Measurements from ENCODE around the gene PRDX1. TPM values are rescaled to one million over a fixed set of nuclear protein-coding genes. Genes with fewer than 3 reads are reported as not detected.
"Not testable (repeated sequence)": the region's sequence is repeated elsewhere in the genome, so short reads cannot be mapped to it uniquely, and the experiment has no call there.

PRDX1 gene
- total RNA-seq, 3 donors from 2014 or later: 820 to 951 (median 896) TPM

DNA sequence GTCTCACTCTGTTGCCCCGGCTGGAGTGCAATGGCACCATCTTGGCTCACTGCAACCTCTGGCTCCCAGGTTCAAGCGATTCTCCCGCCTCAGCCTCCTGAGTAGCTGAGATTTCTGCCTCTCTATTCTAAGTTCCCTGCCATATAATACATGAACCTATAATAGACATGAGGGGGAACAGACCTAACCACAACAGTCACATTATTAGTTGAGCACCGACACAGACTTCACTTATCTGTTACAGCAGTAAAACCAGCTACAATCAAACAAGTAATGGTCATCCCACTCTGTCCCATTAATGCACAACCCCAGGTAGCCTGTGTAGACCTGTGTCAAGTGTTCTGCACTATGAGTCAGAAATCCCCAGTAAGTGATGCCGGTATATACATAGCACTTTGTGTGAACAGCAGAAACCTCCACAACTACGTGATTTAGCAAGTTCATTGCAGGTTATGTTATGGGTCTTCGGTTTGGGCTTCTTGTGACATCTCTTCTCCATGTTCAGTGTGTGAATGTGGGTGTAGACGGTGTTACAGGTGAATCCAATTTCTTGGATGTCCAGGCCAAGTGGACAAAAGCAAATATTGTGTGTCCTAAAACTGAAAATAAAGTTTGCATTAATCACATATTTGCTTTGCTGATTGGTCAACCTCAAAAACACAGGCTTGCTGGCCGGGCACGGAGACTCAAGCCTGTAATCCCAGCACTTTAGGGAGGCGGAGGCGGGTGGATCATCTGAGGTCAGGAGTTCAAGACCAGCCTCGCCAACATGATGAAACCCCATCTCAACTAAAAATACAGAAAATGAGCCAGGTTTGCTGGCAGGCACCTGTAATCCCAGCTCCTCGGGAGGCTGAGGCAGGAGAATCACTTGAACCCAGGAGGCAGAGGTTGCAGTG, 18.0 kb downstream of the PRDX1 start:
- Mint-ChIP-seq H3K9me3 (no peaks in the 10 kb centered on the region), H3K4me3 (no peak overlapping the region), H3K4me1 (ENCODE audit: low read depth) (peaks cover 25% of the 10 kb centered on the region), H3K36me3 (ENCODE audit: insufficient read depth) (no peaks in the 10 kb centered on the region), H3K27me3 (ENCODE audit: low read depth) (no peaks in the 10 kb centered on the region)
- ATAC-seq (no peak), DNase-seq (no peak)

DNA sequence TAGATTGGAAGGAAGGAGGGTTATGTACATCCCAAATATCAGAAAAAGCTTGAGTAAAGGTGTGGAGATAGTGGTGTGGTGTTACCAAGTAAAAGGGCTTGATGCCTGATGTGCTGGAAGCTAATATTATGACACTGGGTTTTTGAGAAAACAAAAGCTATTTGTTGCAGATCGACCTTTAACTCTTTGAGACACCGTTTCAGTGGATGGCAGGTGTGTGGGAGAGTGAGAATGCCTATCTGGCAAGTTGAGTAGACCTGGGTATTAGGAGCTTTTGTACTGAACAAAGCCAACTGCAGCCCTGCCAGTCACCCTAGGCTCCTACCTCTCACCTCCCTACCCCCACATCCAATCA, 20.2 kb downstream of the PRDX1 start:
- no peak for ATAC-seq
- Mint-ChIP-seq H3K36me3 (ENCODE audit: insufficient read depth) (no peaks in the 10 kb centered on the region), H3K4me1 (ENCODE audit: low read depth) (peaks cover 27% of the 10 kb centered on the region)

DNA sequence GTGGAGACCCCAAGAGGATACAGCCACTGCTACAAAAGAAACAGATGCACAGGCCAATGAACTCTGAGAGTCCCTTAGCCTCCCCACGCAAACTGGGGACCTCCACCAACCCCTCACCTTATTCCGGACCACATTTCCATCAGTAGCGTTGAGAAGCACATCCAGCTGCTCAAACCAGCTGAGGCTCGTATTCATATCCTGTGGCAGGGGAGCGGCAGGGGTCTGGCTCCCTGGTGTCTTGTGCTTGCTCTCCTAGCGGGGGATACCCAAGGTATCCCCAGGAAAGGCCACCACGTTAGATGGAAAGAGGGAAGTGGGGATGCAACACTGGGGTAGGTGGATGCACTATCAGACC, 22.3 kb downstream of the PRDX1 start:
- H3K4me1 Mint-ChIP-seq (ENCODE audit: low read depth): peaks cover 27% of the 10 kb centered on the region
- H3K36me3 Mint-ChIP-seq (ENCODE audit: insufficient read depth): no peaks in the 10 kb centered on the region
- DNase-seq (no peak), ATAC-seq (no peak)
- H3K4me3 Mint-ChIP-seq: peak overlapping the region; percentile 94
- no peaks in the 10 kb centered on the region for H3K27me3 Mint-ChIP-seq (ENCODE audit: low read depth)
- no peaks in the 10 kb centered on the region for H3K9me3 Mint-ChIP-seq

More for the DNA sequence above, 20.2 kb downstream of the PRDX1 start:
- H3K4me3 Mint-ChIP-seq: no peak overlapping the region
- H3K27me3 Mint-ChIP-seq (ENCODE audit: low read depth): no peaks in the 10 kb centered on the region
- no peak for DNase-seq
- H3K9me3 Mint-ChIP-seq: no peaks in the 10 kb centered on the region

DNA sequence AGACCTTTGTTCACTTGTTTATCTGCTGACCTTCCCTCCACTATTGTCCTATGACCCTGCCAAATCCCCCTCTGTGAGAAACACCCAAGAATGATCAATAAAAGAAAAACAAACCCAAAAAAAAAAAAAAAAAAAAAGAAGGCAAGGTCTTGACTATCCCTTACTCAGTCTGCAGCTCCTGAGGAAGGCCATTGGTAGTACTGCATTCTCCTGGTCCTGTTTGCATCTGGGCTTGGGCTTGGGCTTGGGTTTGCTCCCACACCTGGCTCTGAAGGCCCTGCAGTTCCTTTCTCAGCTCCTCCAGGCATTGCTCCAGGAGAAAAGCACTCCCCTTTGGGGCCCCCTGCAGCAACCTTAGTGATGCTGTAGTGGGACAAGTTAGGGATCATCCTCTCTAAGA, 23.4 kb downstream of the PRDX1 start:
- no peaks in the 10 kb centered on the region for H3K27me3 Mint-ChIP-seq (ENCODE audit: low read depth)
- ATAC-seq (no peak), DNase-seq (no peak)
- H3K9me3 Mint-ChIP-seq: no peaks in the 10 kb centered on the region
- H3K4me3 Mint-ChIP-seq: peak overlapping the region; percentile 94
- H3K4me1 Mint-ChIP-seq (ENCODE audit: low read depth): peaks cover 27% of the 10 kb centered on the region
- no peaks in the 10 kb centered on the region for H3K36me3 Mint-ChIP-seq (ENCODE audit: insufficient read depth)

DNA sequence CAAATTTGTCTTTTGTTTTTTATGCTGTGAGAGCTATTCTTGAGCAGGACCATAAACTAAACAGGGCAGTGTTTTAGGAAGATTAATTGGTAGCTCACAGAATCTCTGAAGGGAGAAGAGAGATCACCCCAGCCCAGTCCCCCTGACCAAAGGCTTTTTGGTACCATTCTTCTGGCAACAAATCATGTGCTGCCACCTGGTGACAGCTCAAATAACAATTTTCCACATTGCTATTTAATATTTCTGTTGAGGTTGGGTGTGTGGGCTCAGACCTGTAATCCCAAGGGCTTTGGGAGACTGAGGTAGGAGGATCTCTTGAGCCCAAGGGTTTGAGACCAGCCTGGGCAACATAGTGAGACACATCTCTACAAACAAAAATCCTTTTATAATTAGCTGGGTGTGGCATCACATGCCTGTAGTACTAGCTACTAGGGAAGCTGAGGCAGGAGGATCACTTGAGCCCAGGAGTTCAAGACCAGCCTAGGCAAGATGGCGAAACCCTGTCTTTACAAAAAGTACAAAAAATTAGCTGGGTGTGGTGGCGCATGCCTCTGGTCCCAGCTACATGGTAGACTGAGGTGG, 28.5 kb downstream of the PRDX1 start:
- peak; percentile 36 for DNase-seq
- peaks cover 7% of the 10 kb centered on the region for H3K4me1 Mint-ChIP-seq (ENCODE audit: low read depth)
- H3K36me3 Mint-ChIP-seq (ENCODE audit: insufficient read depth): peaks cover 4% of the 10 kb centered on the region
- H3K27me3 Mint-ChIP-seq (ENCODE audit: low read depth): no peaks in the 10 kb centered on the region
- H3K4me3 Mint-ChIP-seq: no peak overlapping the region
- no peaks in the 10 kb centered on the region for H3K9me3 Mint-ChIP-seq
- no peak for ATAC-seq

DNA sequence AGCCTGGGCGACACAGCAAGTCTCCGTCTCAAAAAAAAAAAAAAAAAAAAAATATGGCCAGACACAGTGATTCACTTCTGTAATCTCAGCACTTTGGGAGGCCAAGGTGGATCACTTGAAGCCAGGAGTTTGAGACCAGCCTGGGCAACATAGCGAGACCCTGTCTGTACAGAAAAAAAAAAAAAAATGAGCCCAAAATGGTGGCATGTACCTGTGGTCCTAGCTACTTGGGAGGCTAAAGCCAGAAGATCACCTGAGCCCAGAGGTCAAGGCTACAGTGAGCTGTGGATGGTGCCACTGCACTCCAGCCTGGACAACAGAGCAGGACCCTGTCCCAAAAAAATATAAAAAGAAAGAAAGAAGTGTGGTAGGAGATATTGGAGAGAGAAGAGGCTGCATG, 29.0 kb downstream of the PRDX1 start:
- Mint-ChIP-seq H3K9me3 (no peaks in the 10 kb centered on the region), H3K4me3 (no peak overlapping the region), H3K27me3 (ENCODE audit: low read depth) (no peaks in the 10 kb centered on the region), H3K36me3 (ENCODE audit: insufficient read depth) (peaks cover 5% of the 10 kb centered on the region), H3K4me1 (ENCODE audit: low read depth) (peaks cover 9% of the 10 kb centered on the region)
- no peak for DNase-seq
- no peak for ATAC-seq

DNA sequence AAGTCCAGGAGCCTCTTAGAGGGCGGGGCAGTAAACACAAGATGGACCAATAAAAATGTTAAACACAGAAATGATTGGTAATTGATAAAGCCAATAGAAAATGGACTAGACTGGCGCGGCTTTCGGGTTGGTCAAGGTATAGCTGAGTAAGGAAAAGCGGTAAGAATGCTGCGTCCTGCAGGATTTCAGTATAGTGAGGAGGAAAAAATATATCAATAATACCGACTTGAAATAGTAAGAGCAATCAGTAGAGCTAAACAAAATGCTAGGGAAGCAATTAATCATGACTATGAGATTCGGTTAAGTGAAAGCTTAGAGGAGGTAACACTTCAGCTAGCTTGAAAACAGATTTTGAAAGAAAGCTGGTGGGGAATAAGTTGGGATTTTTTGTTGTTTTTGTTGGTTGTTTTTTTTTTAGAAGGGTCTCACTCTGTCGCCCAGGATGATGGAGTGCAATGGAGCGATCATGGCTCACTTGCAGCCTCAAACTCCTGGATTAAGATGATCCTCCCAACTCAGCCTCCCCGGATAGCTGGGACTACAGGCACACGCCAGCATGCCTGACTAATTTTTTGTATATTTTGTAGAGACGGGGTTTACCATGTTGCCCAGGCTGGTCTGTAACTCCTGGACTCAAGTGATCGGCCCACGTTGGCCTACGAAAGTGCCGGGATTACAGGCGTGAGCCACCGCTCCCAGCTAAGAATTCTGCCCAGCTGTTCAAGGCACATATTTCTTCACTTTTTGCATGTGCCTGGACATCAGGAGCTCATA, 30.0 kb downstream of the PRDX1 start:
- Mint-ChIP-seq H3K27me3 (ENCODE audit: low read depth) (no peaks in the 10 kb centered on the region), H3K4me1 (ENCODE audit: low read depth) (peaks cover 11% of the 10 kb centered on the region), H3K4me3 (no peak overlapping the region), H3K36me3 (ENCODE audit: insufficient read depth) (peaks cover 5% of the 10 kb centered on the region), H3K9me3 (no peaks in the 10 kb centered on the region)
- no peak for DNase-seq
- ATAC-seq: no peak

DNA sequence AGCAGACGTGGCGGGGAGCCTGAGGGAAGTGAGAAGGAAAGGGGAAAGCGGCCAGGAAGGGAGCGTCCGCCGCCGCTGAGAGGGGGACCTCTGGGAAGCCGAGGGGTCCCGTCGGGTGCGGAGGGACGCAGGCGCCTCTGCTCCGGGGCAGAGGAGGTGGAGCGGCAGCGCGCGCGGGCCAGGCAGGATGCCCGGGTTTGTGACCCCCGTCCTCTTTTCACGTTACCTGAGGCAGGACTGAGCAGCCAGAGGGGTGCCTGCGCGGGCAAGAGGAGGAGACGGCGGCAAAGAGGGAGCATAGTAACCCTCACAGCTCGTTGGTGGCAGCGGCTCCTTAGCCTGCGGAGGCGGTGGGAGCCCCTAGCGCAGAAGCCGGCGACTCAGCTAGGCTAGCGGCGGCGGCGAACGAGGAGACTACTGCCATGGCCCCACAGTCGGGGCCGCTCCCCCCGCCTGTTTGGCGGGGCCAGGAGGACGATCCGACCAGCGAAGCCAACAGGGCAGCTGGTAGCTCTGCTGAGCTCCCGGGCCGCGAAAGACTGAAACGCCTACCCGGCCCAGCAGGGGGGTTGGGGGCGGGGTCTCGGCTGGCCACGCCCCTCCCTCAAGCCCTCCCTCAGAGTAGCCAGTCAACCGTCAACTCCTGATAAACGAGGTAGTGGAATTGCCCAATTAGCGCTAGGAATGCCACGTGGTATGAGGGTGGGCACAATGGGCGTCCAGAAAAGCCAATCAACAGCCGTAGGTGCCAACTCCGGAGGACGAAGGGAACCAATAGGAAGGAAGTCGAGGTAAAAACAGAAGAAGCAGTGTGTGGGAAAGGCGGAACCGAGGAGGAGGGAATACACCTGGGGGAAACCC, 30.8 kb downstream of the PRDX1 start, which contains the start of gene TESK2:
TESK2 (minus strand) TSS at position 538 of the 861 bp plus-strand sequence. CDS start 33,378 bp downstream, outside the sequence.
- H3K4me3 Mint-ChIP-seq: no peak within 1 kb of the TSS
- H3K9me3 Mint-ChIP-seq: no peaks in the 10 kb centered on the region
- peaks cover 11% of the 10 kb centered on the region for H3K4me1 Mint-ChIP-seq (ENCODE audit: low read depth)
- peak; percentile 93 for DNase-seq
- peak; percentile 91 to 94 for ATAC-seq
- no peaks in the 10 kb centered on the region for H3K27me3 Mint-ChIP-seq (ENCODE audit: low read depth)
- peaks cover 5% of the 10 kb centered on the region for H3K36me3 Mint-ChIP-seq (ENCODE audit: insufficient read depth)

DNA sequence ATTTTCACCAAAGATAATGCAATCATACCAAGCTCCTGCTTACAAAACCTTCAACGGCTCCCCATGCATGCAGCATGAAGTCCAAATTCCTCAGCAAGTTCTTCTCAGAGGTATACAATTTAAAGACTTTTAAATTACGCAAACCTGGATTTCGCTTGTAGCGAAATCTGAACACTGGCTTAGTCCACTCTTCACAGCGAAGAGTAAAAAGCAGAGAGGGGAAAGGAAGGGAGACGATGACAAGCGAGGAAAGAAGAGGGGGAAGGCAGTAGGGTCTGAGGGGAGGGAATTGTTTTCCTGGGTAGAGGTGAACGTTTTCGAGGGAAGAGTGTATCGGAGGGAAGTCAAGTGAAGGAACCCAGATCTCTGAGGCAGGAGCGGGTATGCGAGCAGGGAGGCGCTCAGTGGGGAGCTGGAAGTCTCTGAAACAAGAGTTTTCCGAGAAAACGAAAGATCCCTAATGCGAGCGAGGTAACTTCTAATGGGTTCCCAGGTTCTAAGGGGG, 31.5 kb downstream of the PRDX1 start:
- DNase-seq (no peak), ATAC-seq (no peak)
- Mint-ChIP-seq H3K4me3 (no peak overlapping the region), H3K36me3 (ENCODE audit: insufficient read depth) (peaks cover 5% of the 10 kb centered on the region), H3K4me1 (ENCODE audit: low read depth) (peaks cover 11% of the 10 kb centered on the region), H3K27me3 (ENCODE audit: low read depth) (no peaks in the 10 kb centered on the region), H3K9me3 (no peaks in the 10 kb centered on the region)

DNA sequence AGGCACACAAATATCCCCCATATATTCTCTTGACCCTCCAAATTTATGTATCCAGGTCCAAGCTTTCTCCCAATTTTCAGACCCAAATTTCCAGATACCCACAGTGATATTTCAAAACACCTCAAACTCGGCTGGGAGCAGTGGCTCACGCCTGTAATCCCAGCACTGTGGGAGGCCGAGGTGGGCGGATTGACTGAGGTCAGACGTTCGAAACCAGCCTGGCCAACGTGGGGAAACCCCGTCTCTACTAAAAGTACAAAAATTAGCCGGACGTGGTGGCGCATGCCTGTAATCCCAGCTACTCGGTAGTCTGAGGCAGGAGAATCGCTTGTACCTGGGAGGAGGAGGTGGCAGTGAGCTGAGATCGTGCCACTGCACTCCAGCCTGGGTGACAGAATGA, 32.3 kb downstream of the PRDX1 start:
- H3K36me3 Mint-ChIP-seq (ENCODE audit: insufficient read depth); ATAC-seq; H3K9me3 Mint-ChIP-seq; H3K27me3 Mint-ChIP-seq (ENCODE audit: low read depth); H3K4me3 Mint-ChIP-seq: not testable (repeated sequence)
- peaks cover 11% of the 10 kb centered on the region for H3K4me1 Mint-ChIP-seq (ENCODE audit: low read depth)
- peak; percentile 16 for DNase-seq

DNA sequence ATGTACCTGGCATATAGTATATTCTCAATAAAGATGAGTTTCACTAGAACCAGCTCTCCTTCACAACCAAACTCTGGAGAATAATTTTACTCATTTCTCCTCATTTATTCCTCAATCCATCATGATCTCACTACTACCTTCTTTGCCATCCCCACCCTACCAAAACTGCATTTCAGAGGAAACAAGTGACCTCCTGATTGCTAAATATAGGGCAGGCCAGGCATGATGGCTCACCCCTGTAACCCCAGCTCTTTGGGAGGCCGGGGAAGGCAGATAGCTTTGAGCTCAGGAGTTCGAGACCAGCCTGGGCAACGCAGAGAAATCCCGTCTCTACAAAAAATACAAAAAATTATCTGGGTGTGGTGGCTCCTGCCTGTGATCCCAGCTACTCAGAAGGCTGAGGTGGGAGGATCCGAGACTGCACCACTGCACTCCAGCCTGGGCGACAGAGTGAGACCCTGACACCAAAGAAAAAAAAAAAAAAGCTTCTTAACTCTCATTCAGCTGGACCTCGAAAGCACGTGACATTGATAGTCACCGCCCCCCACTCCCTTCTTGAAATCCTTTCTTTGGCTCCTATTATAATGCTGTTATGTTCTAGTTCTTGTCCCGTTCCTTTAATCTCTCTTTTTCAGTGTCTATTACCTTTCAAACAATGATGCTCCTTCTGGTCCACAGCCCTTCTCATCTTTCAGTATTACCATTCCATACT, 32.9 kb downstream of the PRDX1 start:
- no peaks in the 10 kb centered on the region for H3K9me3 Mint-ChIP-seq
- DNase-seq (no peak), ATAC-seq (no peak)
- no peak overlapping the region for H3K4me3 Mint-ChIP-seq
- peaks cover 11% of the 10 kb centered on the region for H3K4me1 Mint-ChIP-seq (ENCODE audit: low read depth)
- H3K36me3 Mint-ChIP-seq (ENCODE audit: insufficient read depth): peaks cover 5% of the 10 kb centered on the region
- no peaks in the 10 kb centered on the region for H3K27me3 Mint-ChIP-seq (ENCODE audit: low read depth)

DNA sequence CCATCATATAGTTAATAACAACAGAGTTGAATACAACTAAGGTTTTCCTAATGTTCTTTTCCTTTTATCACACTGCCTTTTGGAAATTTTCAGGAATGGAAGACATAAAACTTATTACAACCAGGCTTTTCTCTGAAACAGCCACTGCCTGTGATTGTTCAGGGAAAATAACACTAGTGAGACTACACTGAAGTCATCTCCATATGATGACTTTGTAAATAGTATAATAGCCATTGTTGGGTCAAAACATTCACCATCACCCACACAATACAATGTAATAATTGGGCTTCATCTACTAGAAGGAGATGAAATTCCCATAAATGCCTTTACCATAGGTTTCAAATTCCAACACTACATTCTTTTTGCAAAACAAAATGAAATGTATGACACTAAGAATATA, 35.7 kb downstream of the PRDX1 start:
- Mint-ChIP-seq H3K36me3 (ENCODE audit: insufficient read depth) (peaks cover 5% of the 10 kb centered on the region), H3K4me3 (no peak overlapping the region), H3K4me1 (ENCODE audit: low read depth) (peaks cover 9% of the 10 kb centered on the region), H3K27me3 (ENCODE audit: low read depth) (no peaks in the 10 kb centered on the region), H3K9me3 (no peaks in the 10 kb centered on the region)
- DNase-seq: no peak
- no peak for ATAC-seq

DNA sequence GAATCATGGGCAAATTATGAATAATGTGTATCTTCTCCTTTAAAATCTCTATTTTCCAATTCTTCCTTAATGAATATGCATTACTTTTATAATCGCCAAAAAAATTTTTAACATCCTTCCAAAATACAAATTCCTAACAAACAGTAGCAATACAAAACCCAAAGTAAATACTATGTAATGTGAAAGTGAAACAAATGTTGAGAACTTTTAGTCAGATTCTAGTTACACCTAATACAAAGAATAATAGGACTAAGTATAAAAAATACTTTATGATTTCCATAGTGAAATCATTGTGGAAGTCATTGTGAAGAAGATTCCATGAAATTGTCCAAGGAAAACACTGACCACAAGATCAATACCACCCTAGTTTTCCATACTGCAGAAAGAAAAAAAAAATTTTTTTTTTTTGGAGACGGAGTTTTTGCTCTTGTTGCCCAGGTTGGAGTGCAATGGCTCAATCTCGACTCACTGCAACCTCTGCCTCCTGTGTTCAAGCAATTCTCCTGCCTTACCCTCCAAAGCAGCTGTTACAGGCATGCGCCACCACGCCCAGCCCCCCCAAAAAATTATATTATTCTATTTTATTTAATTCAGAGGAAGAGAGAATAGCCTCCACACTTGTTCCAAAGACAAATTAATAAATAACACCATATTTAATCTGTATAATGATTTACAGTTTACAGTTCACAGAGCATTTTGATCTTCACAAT, 42.5 kb downstream of the PRDX1 start:
- Mint-ChIP-seq H3K27me3 (ENCODE audit: low read depth) (no peaks in the 10 kb centered on the region), H3K9me3 (no peaks in the 10 kb centered on the region), H3K4me3 (no peak overlapping the region), H3K36me3 (ENCODE audit: insufficient read depth) (peaks cover 2% of the 10 kb centered on the region), H3K4me1 (ENCODE audit: low read depth) (peaks cover 6% of the 10 kb centered on the region)
- ATAC-seq: no peak
- DNase-seq: no peak
